ENCODE results near the gene DCP1A. TPM values are rescaled to one million over a fixed set of nuclear protein-coding genes. Genes with fewer than 3 reads are reported as not detected.

Gene DCP1A
- total and polyA plus RNA-seq, 9 of the 15 experiments (the other 6 are each of a cell fraction or from before 2014, with no cell fraction given) = 6.6 to 33.7 (median 13.3) TPM

- TF ChIP-seq RHOXF2B (CRISPR knock-in tag; conservative IDR thresholded peaks at IDR 0.05) (peak; percentile 90), ZNF507 (tag; conservative IDR thresholded peaks at IDR 0.05) (peak; percentile 60), PTRF (tag; IDR thresholded peaks at IDR 0.05) (peak; percentile 97), TSHZ1 (CRISPR knock-in tag; IDR thresholded peaks at IDR 0.05) (peak; percentile 96), PCBP1 (IDR thresholded peaks at IDR 0.05; ENCODE audit: low read depth, low read length, poor library complexity, severe bottlenecking) (no peak), BCOR (IDR thresholded peaks at IDR 0.05) (no peak), CUX1 (CRISPR knock-in tag; IDR thresholded peaks at IDR 0.05) (peak; percentile 82), CBFA2T2 (conservative IDR thresholded peaks at IDR 0.05) (peak; percentile 55; the same call in 1 of the 2 replicates), ZNF699 (CRISPR knock-in tag; IDR thresholded peaks at IDR 0.05; ENCODE audit: insufficient replicate concordance) (peak; percentile 92), RAD51 (IDR thresholded peaks at IDR 0.05; ENCODE audit: borderline replicate concordance, low read depth) (no peak)
- TF ChIP-seq, protein P1, sequence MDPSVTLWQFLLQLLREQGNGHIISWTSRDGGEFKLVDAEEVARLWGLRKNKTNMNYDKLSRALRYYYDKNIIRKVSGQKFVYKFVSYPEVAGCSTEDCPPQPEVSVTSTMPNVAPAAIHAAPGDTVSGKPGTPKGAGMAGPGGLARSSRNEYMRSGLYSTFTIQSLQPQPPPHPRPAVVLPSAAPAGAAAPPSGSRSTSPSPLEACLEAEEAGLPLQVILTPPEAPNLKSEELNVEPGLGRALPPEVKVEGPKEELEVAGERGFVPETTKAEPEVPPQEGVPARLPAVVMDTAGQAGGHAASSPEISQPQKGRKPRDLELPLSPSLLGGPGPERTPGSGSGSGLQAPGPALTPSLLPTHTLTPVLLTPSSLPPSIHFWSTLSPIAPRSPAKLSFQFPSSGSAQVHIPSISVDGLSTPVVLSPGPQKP (CRISPR knock-in tag; IDR thresholded peaks at IDR 0.05) = no peak
- TF ChIP-seq, protein P2, sequence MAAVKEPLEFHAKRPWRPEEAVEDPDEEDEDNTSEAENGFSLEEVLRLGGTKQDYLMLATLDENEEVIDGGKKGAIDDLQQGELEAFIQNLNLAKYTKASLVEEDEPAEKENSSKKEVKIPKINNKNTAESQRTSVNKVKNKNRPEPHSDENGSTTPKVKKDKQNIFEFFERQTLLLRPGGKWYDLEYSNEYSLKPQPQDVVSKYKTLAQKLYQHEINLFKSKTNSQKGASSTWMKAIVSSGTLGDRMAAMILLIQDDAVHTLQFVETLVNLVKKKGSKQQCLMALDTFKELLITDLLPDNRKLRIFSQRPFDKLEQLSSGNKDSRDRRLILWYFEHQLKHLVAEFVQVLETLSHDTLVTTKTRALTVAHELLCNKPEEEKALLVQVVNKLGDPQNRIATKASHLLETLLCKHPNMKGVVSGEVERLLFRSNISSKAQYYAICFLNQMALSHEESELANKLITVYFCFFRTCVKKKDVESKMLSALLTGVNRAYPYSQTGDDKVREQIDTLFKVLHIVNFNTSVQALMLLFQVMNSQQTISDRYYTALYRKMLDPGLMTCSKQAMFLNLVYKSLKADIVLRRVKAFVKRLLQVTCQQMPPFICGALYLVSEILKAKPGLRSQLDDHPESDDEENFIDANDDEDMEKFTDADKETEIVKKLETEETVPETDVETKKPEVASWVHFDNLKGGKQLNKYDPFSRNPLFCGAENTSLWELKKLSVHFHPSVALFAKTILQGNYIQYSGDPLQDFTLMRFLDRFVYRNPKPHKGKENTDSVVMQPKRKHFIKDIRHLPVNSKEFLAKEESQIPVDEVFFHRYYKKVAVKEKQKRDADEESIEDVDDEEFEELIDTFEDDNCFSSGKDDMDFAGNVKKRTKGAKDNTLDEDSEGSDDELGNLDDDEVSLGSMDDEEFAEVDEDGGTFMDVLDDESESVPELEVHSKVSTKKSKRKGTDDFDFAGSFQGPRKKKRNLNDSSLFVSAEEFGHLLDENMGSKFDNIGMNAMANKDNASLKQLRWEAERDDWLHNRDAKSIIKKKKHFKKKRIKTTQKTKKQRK (IDR thresholded peaks at IDR 0.05; ENCODE audit: borderline replicate concordance, low read depth, low read length) = no peak
- TF ChIP-seq, protein P3, sequence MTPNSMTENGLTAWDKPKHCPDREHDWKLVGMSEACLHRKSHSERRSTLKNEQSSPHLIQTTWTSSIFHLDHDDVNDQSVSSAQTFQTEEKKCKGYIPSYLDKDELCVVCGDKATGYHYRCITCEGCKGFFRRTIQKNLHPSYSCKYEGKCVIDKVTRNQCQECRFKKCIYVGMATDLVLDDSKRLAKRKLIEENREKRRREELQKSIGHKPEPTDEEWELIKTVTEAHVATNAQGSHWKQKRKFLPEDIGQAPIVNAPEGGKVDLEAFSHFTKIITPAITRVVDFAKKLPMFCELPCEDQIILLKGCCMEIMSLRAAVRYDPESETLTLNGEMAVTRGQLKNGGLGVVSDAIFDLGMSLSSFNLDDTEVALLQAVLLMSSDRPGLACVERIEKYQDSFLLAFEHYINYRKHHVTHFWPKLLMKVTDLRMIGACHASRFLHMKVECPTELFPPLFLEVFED (CRISPR knock-in tag; conservative IDR thresholded peaks at IDR 0.05) = peak; percentile 96
Measured at GRCh38 chr3:53354945-53355498, 7.7 kb upstream of the DCP1A start (continued).

Measured in K562 (cell line).